CD4-positive, CD25-positive, alpha-beta regulatory T cell (primary cell): ENCODE measurements around the gene CCNY. TPM values are rescaled to one million over a fixed set of nuclear protein-coding genes. Genes with fewer than 3 reads are reported as not detected.

Experiments used
- ATAC-seq, 2 donors: fragments of 150-1000 bp; cut with Tn5 transposase; one replicate each; pipeline ENCODE4 v1.10.0; 2021; ENCODE audit warnings: low read depth in 2 of 2, moderate number of reproducible peaks in 2 of 2, moderate library complexity in 1 of 2
- DNase-seq, 3 donors: peaks; one replicate each; pipeline versions ENCODE4 v3.0.0 to v3.0.0-alpha.2; 2012 to 2022; ENCODE audit warnings: mixed read lengths in 1 of 3
- H3K27ac ChIP-seq: one replicate; pipeline ENCODE4 v1.7.0; 2013; ENCODE audit warnings: mild to moderate bottlenecking, low read length; ENCODE audit not compliant: insufficient read depth, poor library complexity, severe bottlenecking
- H3K27me3 ChIP-seq: one replicate; pipeline ENCODE4 v1.7.0; 2013; ENCODE audit warnings: low read length; ENCODE audit not compliant: control insufficient read depth, insufficient read depth
- H3K36me3 ChIP-seq: one replicate; pipeline ENCODE4 v1.7.0; 2013; ENCODE audit warnings: mild to moderate bottlenecking, low read length, moderate library complexity; ENCODE audit not compliant: control insufficient read depth, insufficient read depth
- H3K4me1 ChIP-seq: 2 replicates; pipeline ENCODE4 v1.7.0; 2013; ENCODE audit warnings: mild to moderate bottlenecking, low read length; ENCODE audit not compliant: insufficient read depth, control insufficient read depth, poor library complexity, severe bottlenecking
- H3K4me3 ChIP-seq: one replicate; pipeline ENCODE4 v1.7.0; 2013; ENCODE audit warnings: low read depth, mild to moderate bottlenecking, low read length, moderate library complexity
- H3K9me3 ChIP-seq, 2 experiments: 1 replicate in 1 of 2; 2 replicates in 1 of 2; pipeline ENCODE4 v1.7.0; 2013; ENCODE audit warnings: low read length in 2 of 2, mild to moderate bottlenecking in 1 of 2, moderate library complexity in 1 of 2; ENCODE audit not compliant: control insufficient read depth in 2 of 2
- H3K27ac Mint-ChIP-seq, 3 donors: one replicate each; pipeline ENCODE4 v1.8.0; 2020 to 2022; ENCODE audit warnings: mild to moderate bottlenecking in 3 of 3, mixed read lengths in 3 of 3, moderate library complexity in 2 of 3
- H3K27me3 Mint-ChIP-seq: one replicate; pipeline ENCODE4 v1.8.0; 2022; ENCODE audit warnings: mild to moderate bottlenecking, mixed read lengths
- H3K36me3 Mint-ChIP-seq: one replicate; pipeline ENCODE4 v1.8.0; 2020; ENCODE audit warnings: mixed read lengths
- H3K4me1 Mint-ChIP-seq, 4 donors: one replicate each; pipeline ENCODE4 v1.8.0; 2020 to 2022; ENCODE audit warnings: mixed read lengths in 4 of 4, mild to moderate bottlenecking in 1 of 4
- H3K4me3 Mint-ChIP-seq, 4 donors: one replicate each; pipeline ENCODE4 v1.8.0; 2020 to 2022; ENCODE audit warnings: mild to moderate bottlenecking in 4 of 4, mixed read lengths in 4 of 4, moderate library complexity in 3 of 4
- H3K9me3 Mint-ChIP-seq, 7 donors: one replicate each; pipeline ENCODE4 v1.8.0; 2020 to 2022; ENCODE audit warnings: mixed read lengths in 7 of 7, mild to moderate bottlenecking in 3 of 7, moderate library complexity in 2 of 7
- polyA plus RNA-seq, 4 donors: library from polyadenylated mRNA; unstranded; fragments of 300-500 nt; fragmentation: Illumina TruSeq; gene quantifications; one replicate each; pipeline ENCODE4 v1.2.3, GENCODE V29; 2021
- total RNA-seq: library from RNA; stranded (reverse); gene quantifications from one replicate; pipeline ENCODE4 v1.2.3, GENCODE V29; 2022

CCNY gene
- total and polyA plus RNA-seq, 5 donors from 2014 or later: 6.4 to 58.3 (median 13.1) TPM

- Histone ChIP-seq H3K36me3 (no peaks in the 10 kb centered on the region), H3K27ac (no peak overlapping the region), H3K4me1 (no peaks in the 10 kb centered on the region), H3K27me3 (no peaks in the 10 kb centered on the region), H3K4me3 (no peak overlapping the region), H3K9me3 (no peaks in the 10 kb centered on the region)
- H3K27ac Mint-ChIP-seq: peak overlapping the region in 2 of 3 donors; percentile 47 to 87
- ATAC-seq (no peak), DNase-seq (no peak)
- H3K9me3 Mint-ChIP-seq: peaks cover 0 to 3% (median 0%) of the 10 kb centered on the region in 7 donors
- peak overlapping the region in 2 of 4 donors; percentile 6 to 42 for H3K4me3 Mint-ChIP-seq
- peaks cover 7 to 56% (median 25%) of the 10 kb centered on the region in 4 donors for H3K4me1 Mint-ChIP-seq
- no peaks in the 10 kb centered on the region for H3K27me3 Mint-ChIP-seq
- peaks cover 8% of the 10 kb centered on the region for H3K36me3 Mint-ChIP-seq
These were observed 134.1 kb downstream of the CCNY start for GRCh38 chr10:35470248-35470924.

GRCh38 chr10:35470925-35471315 lies 134.6 kb downstream of the CCNY start:
- ATAC-seq: no peak

GRCh38 chr10:35471435-35471834 lies 135.1 kb downstream of the CCNY start:
- ATAC-seq: no peak
- Histone ChIP-seq H3K9me3 (no peaks in the 10 kb centered on the region), H3K27ac (no peak overlapping the region), H3K27me3 (no peaks in the 10 kb centered on the region), H3K4me3 (no peak overlapping the region), H3K36me3 (no peaks in the 10 kb centered on the region), H3K4me1 (no peaks in the 10 kb centered on the region)
- Mint-ChIP-seq H3K9me3 (peaks cover 0 to 3% (median 0%) of the 10 kb centered on the region in 7 donors), H3K4me1 (peaks cover 7 to 57% (median 25%) of the 10 kb centered on the region in 4 donors), H3K4me3 (no peak overlapping the region), H3K27ac (no peak overlapping the region), H3K36me3 (peaks cover 8% of the 10 kb centered on the region), H3K27me3 (no peaks in the 10 kb centered on the region)
- DNase-seq: no peak

More at GRCh38 chr10:35470925-35471315, 134.6 kb downstream of the CCNY start:
- H3K4me3 ChIP-seq: no peak overlapping the region
- Mint-ChIP-seq H3K4me3 (peak overlapping the region in 1 of 4 donors; percentile 16), H3K27ac (peak overlapping the region in 2 of 3 donors; percentile 47 to 87), H3K36me3 (peaks cover 8% of the 10 kb centered on the region), H3K9me3 (peaks cover 0 to 3% (median 0%) of the 10 kb centered on the region in 7 donors), H3K27me3 (no peaks in the 10 kb centered on the region), H3K4me1 (peaks cover 7 to 56% (median 25%) of the 10 kb centered on the region in 4 donors)
- no peak overlapping the region for H3K27ac ChIP-seq
- H3K36me3 ChIP-seq: no peaks in the 10 kb centered on the region
- no peaks in the 10 kb centered on the region for H3K9me3 ChIP-seq
- DNase-seq: no peak
- no peaks in the 10 kb centered on the region for H3K27me3 ChIP-seq
- no peaks in the 10 kb centered on the region for H3K4me1 ChIP-seq

GRCh38 chr10:35480142-35480541 lies 143.8 kb downstream of the CCNY start:
- Histone ChIP-seq H3K4me3 (no peak overlapping the region), H3K4me1 (no peaks in the 10 kb centered on the region), H3K9me3 (no peaks in the 10 kb centered on the region), H3K36me3 (no peaks in the 10 kb centered on the region), H3K27ac (no peak overlapping the region), H3K27me3 (no peaks in the 10 kb centered on the region)
- H3K9me3 Mint-ChIP-seq: no peaks in the 10 kb centered on the region
- DNase-seq (no peak), ATAC-seq (no peak)
- H3K27me3 Mint-ChIP-seq: no peaks in the 10 kb centered on the region
- peaks cover 8% of the 10 kb centered on the region for H3K36me3 Mint-ChIP-seq
- H3K4me3 Mint-ChIP-seq: peak overlapping the region in 1 of 4 donors; percentile 51
- H3K27ac Mint-ChIP-seq: no peak overlapping the region
- H3K4me1 Mint-ChIP-seq: peaks cover 6 to 34% (median 27%) of the 10 kb centered on the region in 4 donors

GRCh38 chr10:35481413-35481812 lies 145.1 kb downstream of the CCNY start:
- Mint-ChIP-seq H3K27ac (peak overlapping the region in 2 of 3 donors; percentile 50 to 62), H3K4me3 (no peak overlapping the region)

GRCh38 chr10:35486297-35486990 lies 150.1 kb downstream of the CCNY start:
- Histone ChIP-seq H3K27me3 (no peaks in the 10 kb centered on the region), H3K4me3 (no peak overlapping the region), H3K4me1 (no peaks in the 10 kb centered on the region), H3K27ac (no peak overlapping the region), H3K36me3 (peaks cover 16% of the 10 kb centered on the region), H3K9me3 (no peaks in the 10 kb centered on the region)
- Mint-ChIP-seq H3K4me3 (no peak overlapping the region), H3K36me3 (peaks cover 32% of the 10 kb centered on the region), H3K27me3 (no peaks in the 10 kb centered on the region), H3K4me1 (peaks cover 10 to 38% (median 27%) of the 10 kb centered on the region in 4 donors), H3K27ac (peak overlapping the region in 2 of 3 donors; percentile 37 to 54), H3K9me3 (no peaks in the 10 kb centered on the region)
- ATAC-seq (no peak), DNase-seq (no peak)

More at GRCh38 chr10:35481413-35481812, 145.1 kb downstream of the CCNY start:
- H3K4me1 Mint-ChIP-seq: peaks cover 6 to 35% (median 30%) of the 10 kb centered on the region in 4 donors
- peaks cover 17% of the 10 kb centered on the region for H3K36me3 Mint-ChIP-seq
- Histone ChIP-seq H3K36me3 (peaks cover 5% of the 10 kb centered on the region), H3K27ac (no peak overlapping the region), H3K27me3 (no peaks in the 10 kb centered on the region), H3K4me1 (no peaks in the 10 kb centered on the region), H3K9me3 (no peaks in the 10 kb centered on the region), H3K4me3 (no peak overlapping the region)
- no peak for DNase-seq
- ATAC-seq: no peak
- H3K9me3 Mint-ChIP-seq: no peaks in the 10 kb centered on the region
- no peaks in the 10 kb centered on the region for H3K27me3 Mint-ChIP-seq

- H3K9me3 ChIP-seq: no peaks in the 10 kb centered on the region
- no peaks in the 10 kb centered on the region for H3K27me3 ChIP-seq
- no peak overlapping the region for H3K4me3 Mint-ChIP-seq
- H3K27ac Mint-ChIP-seq: peak overlapping the region in 1 of 3 donors; percentile 57
- H3K36me3 Mint-ChIP-seq: peaks cover 41% of the 10 kb centered on the region
- H3K4me3 ChIP-seq: no peak overlapping the region
- H3K9me3 Mint-ChIP-seq: no peaks in the 10 kb centered on the region
- peaks cover 16% of the 10 kb centered on the region for H3K36me3 ChIP-seq
- no peak for DNase-seq
- H3K4me1 ChIP-seq: no peaks in the 10 kb centered on the region
- H3K4me1 Mint-ChIP-seq: peaks cover 12 to 36% (median 24%) of the 10 kb centered on the region in 4 donors
- no peaks in the 10 kb centered on the region for H3K27me3 Mint-ChIP-seq
- no peak overlapping the region for H3K27ac ChIP-seq
- ATAC-seq: no peak
These were observed 151.2 kb downstream of the CCNY start for GRCh38 chr10:35487336-35488034.
